Epithelial cell of esophagus (primary cell): Measurements from ENCODE around the gene S100A11.

Experiments
- DNase-seq: peaks from one replicate; pipeline ENCODE4 v3.0.0; 2010; ENCODE audit warnings: low read depth
- H3K4me3 ChIP-seq: 2 replicates; pipeline ENCODE4 v1.5.1; 2011; ENCODE audit warnings: mild to moderate bottlenecking, low read length, control low read depth
- CTCF ChIP-seq: IDR thresholded peaks from 2 replicates; pipeline ENCODE4 v1.5.1; 2011; ENCODE audit warnings: low read depth, mild to moderate bottlenecking, low read length, control low read depth, inconsistent platforms; ENCODE audit not compliant: insufficient read depth; ENCODE audit errors: missing control alignments

Gene S100A11

DNA sequence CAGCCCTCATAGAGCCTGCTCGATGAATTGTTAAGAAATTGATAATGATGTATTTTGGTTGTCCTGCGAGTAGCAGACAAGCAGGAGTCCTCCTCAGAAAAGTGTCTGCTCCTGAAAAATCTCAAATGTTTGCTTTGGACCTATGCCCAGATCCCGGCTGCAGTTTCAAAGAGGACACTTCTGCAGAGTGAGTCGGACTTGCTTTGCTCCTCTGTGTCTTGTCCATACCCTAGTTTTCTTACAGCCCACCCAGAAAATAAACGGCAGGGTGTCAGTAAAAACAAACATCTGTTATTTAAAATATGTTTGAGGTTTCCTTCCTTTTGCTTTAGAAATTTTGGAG lies 46.0 kb downstream of the S100A11 start:
- peak; percentile 61 for DNase-seq
- TF ChIP-seq CTCF: no peak
- peak overlapping the region; percentile 97 for H3K4me3 ChIP-seq

DNA sequence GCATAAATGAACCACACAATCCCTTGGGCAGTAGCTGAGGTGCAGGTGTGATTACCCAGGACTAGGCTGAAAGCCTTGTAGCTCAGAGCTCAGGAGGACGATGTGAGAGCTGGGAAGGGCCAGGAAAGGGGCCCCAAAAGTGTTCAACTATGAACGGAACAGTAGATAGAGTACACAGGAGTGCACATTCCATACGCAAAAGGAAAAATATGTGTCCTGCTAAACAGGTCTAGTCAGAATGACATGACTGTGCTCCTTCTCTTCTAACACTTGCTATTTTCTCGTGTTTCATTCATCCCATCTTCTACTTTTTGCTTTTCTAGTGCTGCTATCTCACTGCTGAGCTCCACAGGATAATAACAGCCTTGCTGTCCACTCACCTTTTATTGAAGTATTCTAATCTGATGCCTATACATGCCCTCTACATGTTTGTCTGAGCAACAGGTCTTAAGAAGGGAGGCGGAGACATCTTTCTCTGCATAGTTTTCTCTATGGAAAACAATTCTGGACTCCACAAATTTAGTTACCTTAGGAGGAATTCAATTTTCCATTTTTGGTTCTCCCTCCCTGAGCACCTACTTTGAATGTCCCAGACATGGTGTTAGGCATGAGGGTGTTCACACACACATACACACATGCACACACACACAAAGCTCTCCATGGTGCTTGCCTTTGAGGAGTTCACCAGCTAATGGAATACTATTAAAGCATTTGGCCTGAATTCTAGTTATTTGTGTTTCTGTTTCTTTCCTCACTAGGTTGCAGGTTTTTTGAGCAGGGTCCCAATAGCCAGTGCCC lies 46.5 kb downstream of the S100A11 start:
- DNase-seq: peak; percentile 76
- H3K4me3 ChIP-seq: peak overlapping the region; percentile 97
- no peak for TF ChIP-seq CTCF

- peak overlapping the region; percentile 97 for H3K4me3 ChIP-seq
- DNase-seq: peak; percentile 96
- no peak for TF ChIP-seq CTCF
Observed at GRCh38 chr1:151989211-151989862, 47.5 kb downstream of the S100A11 start.

DNA sequence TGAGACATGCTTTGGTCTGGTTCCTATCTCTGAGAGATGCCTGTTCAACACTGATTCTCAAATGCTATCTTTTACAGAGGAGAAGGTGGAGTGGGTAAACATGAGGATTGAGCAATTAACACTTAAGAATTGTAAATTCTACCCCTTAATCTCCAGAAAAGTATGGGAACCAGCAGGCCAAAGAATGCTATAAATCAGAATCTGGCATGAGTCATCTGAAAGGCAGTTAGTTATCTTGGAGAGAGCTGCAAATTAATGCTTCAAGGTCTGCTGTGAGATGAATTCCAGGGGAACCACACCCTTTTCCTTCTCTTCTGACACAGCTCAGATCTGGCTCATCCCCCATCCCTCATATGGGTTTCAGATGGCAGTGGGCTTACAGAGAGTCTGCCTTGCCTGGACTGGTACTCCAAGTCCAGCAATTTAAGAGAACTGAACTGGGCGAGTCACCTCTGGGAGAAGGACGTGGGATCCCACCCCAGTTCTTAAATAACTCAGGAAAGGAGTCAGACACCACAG lies 48.3 kb downstream of the S100A11 start:
- peak; percentile 90 for DNase-seq
- TF ChIP-seq CTCF: no peak
- peak overlapping the region; percentile 33 for H3K4me3 ChIP-seq

DNA sequence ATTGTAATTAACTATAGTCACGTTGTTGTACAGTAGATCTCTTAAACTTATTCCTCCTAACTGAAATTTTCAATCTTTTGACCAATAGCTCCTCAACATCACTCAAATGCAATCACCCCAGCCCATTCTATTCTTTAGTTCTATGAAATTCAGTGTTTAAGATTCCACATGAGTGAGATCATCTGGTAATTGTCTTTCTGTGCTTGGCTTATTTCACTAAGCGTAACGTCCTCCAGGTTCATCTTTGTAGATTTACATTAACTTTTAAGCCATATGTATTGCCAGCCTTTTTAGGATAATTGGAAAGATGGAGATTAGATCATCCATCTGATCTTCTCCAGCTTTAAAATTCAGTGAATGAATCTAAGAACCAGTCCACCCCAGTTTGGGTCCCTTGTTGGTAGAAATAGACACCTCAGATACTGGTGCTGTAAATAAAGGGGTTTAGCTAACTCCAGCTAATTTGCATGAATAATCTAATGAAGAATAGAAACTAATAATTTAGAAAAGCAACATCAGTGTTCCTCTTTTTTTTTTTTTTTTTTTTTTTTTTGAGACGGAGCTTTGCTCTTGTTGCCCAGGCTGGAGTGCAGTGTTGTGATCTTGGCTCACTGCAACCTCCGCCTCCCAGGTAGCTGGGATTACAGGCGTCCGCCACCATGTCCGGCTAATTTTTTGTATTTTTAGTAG lies 50.2 kb downstream of the S100A11 start:
- TF ChIP-seq CTCF: no peak
- H3K4me3 ChIP-seq: no peak overlapping the region
- DNase-seq: no peak

- DNase-seq: no peak
- H3K4me3 ChIP-seq: no peak overlapping the region
- no peak for TF ChIP-seq CTCF
Observed at GRCh38 chr1:151985768-151986167, 51.0 kb downstream of the S100A11 start.
